ENCODE results near the gene TPK1. TPM values are rescaled to one million over a fixed set of nuclear protein-coding genes. Genes with fewer than 3 reads are reported as not detected.

Gene TPK1
- polyA plus RNA-seq, 1 of the 3 experiments (the other 2 are of a cell fraction) = 3.3 TPM

DNA sequence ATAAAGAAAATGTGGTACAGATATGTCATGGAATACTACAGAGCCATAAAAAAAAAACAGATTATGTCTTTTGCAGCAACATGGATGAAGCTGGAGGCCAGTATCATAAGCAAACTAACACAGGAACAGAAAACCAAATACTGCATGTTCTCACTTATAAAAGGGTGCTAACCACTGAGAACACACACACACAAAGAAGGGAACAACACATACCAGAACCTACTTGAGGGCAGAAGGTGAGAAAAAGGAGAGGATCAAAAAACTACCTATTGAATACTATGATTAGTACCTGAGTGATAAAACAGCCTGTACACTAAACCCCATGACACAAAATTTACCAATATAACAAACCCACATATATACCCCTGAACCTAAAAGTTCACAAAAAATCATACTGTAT is 144.6 kb downstream of the TPK1 start:
- Histone ChIP-seq H3K27me3 (ENCODE audit: insufficient read depth) (no peaks in the 10 kb centered on the region), H3K9me2 (no peaks in the 10 kb centered on the region), H3K27ac (ENCODE audit: low read depth in 2 of 2, low read length in 1 of 2) (no peak overlapping the region), H3F3A (replicated peaks; ENCODE audit: insufficient read depth) (no peaks in the 10 kb centered on the region), H4K20me1 (ENCODE audit: insufficient read depth) (no peaks in the 10 kb centered on the region), H3K4me1 (ENCODE audit: control insufficient read depth in 1 of 2, insufficient read depth in 2 of 2, low read depth in 1 of 2, low read length in 1 of 2) (no peaks in the 10 kb centered on the region), H3K9ac (no peak overlapping the region), H3K9me3 (no peaks in the 10 kb centered on the region), H2AFZ (ENCODE audit: low read depth) (no peak overlapping the region), H3K4me3 (ENCODE audit: low read depth in 2 of 2, low read length in 1 of 2) (no peak overlapping the region), H3K4me2 (no peak overlapping the region), H3K36me3 (replicated peaks in 1 of 2; ENCODE audit: control insufficient read depth in 1 of 2, insufficient read depth in 2 of 2, low read length in 1 of 2) (no peaks in the 10 kb centered on the region), H3K79me2 (ENCODE audit: insufficient read depth) (no peaks in the 10 kb centered on the region)
- DNase-seq = no peak
- CTCF ChIA-PET = no interaction called here
- POLR2A ChIA-PET = no interaction called here
- no peak for TF ChIP-seq RXRA (IDR thresholded peaks at IDR 0.05; ENCODE audit: borderline replicate concordance, low read depth)
- TF ChIP-seq FOXM1 (IDR thresholded peaks at IDR 0.05; ENCODE audit: low read depth) = no peak
- no peak for TF ChIP-seq FOXJ3 (CRISPR knock-in tag; IDR thresholded peaks at IDR 0.05)
- TF ChIP-seq RAD21 (IDR thresholded peaks at IDR 0.05; ENCODE audit: low read length) = no peak
- no peak for TF ChIP-seq RFX5 (IDR thresholded peaks at IDR 0.05; ENCODE audit: low read length)
- TF ChIP-seq CHD2 (IDR thresholded peaks at IDR 0.05; ENCODE audit: low read length, partially characterized antibody) = no peak
- TF ChIP-seq, protein P1, sequence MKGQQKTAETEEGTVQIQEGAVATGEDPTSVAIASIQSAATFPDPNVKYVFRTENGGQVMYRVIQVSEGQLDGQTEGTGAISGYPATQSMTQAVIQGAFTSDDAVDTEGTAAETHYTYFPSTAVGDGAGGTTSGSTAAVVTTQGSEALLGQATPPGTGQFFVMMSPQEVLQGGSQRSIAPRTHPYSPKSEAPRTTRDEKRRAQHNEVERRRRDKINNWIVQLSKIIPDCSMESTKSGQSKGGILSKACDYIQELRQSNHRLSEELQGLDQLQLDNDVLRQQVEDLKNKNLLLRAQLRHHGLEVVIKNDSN (IDR thresholded peaks at IDR 0.05; ENCODE audit: borderline replicate concordance, low read depth) = no peak
- TF ChIP-seq FOSL2 (IDR thresholded peaks at IDR 0.05; ENCODE audit: borderline replicate concordance, low read depth) = no peak
- no peak for TF ChIP-seq GABPA (IDR thresholded peaks at IDR 0.05; ENCODE audit: low read depth)

DNA sequence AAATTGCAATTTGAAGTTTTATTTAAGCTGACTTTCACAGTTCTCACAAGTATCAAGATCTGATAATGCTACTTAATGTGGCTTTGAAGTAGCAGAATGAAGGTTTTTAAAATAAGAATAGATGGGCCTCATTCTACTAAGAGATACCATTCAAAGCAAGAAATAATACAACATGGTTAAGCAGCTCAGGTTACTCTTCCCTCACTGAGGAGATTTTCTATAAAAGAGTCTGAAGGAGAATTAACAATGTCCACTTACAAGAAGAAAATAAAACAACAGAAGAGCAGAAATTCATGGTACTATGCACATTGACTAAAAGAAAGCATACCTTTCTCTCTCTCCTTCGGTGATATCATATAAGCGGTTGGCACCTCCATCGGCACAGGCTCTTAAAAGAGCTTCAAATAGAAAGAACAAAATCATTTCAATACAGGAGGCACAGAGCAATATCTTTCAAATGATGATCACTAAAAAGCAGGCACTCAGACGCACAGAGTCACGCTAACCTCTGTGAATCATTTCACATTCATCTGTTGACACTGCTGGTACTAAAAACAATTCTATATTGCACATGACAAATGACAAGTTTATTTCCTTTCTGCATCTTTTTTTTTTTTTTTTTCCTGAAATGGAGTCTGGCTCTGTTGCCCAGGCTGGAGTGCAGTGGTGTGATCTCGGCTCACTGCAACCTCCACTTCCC is 153.1 kb downstream of the TPK1 start:
- DNase-seq = no peak
- ChIA-PET CTCF (no interaction called here), POLR2A (no interaction called here)
- H3K27me3 ChIP-seq (ENCODE audit: insufficient read depth) = no peaks in the 10 kb centered on the region
- no peak overlapping the region for H3K4me3 ChIP-seq (ENCODE audit: low read depth in 2 of 2, low read length in 1 of 2)
- no peaks in the 10 kb centered on the region for H3K79me2 ChIP-seq (ENCODE audit: insufficient read depth)
- 46% methylated on average over 6 of the region's 6 CpGs for WGBS (ENCODE audit: low lambda C conversion rate)
- H3F3A ChIP-seq (replicated peaks; ENCODE audit: insufficient read depth) = no peaks in the 10 kb centered on the region
- H3K4me2 ChIP-seq = no peak overlapping the region
- H3K27ac ChIP-seq (ENCODE audit: low read depth in 2 of 2, low read length in 1 of 2) = no peak overlapping the region
- H3K9me2 ChIP-seq = no peaks in the 10 kb centered on the region
- no peak for TF ChIP-seq EZH2phosphoT487 (IDR thresholded peaks at IDR 0.05; ENCODE audit: borderline replicate concordance, low read depth)
- no peak for TF ChIP-seq FOXM1 (IDR thresholded peaks at IDR 0.05; ENCODE audit: low read depth)
- TF ChIP-seq, protein P2, sequence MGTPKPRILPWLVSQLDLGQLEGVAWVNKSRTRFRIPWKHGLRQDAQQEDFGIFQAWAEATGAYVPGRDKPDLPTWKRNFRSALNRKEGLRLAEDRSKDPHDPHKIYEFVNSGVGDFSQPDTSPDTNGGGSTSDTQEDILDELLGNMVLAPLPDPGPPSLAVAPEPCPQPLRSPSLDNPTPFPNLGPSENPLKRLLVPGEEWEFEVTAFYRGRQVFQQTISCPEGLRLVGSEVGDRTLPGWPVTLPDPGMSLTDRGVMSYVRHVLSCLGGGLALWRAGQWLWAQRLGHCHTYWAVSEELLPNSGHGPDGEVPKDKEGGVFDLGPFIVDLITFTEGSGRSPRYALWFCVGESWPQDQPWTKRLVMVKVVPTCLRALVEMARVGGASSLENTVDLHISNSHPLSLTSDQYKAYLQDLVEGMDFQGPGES (IDR thresholded peaks at IDR 0.05; ENCODE audit: low read depth, low read length) = no peak
- TF ChIP-seq MXI1 (IDR thresholded peaks at IDR 0.05; ENCODE audit: low read depth, low read length) = no peak
- TF ChIP-seq, protein P3, sequence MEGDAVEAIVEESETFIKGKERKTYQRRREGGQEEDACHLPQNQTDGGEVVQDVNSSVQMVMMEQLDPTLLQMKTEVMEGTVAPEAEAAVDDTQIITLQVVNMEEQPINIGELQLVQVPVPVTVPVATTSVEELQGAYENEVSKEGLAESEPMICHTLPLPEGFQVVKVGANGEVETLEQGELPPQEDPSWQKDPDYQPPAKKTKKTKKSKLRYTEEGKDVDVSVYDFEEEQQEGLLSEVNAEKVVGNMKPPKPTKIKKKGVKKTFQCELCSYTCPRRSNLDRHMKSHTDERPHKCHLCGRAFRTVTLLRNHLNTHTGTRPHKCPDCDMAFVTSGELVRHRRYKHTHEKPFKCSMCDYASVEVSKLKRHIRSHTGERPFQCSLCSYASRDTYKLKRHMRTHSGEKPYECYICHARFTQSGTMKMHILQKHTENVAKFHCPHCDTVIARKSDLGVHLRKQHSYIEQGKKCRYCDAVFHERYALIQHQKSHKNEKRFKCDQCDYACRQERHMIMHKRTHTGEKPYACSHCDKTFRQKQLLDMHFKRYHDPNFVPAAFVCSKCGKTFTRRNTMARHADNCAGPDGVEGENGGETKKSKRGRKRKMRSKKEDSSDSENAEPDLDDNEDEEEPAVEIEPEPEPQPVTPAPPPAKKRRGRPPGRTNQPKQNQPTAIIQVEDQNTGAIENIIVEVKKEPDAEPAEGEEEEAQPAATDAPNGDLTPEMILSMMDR (IDR thresholded peaks at IDR 0.05) = no peak
- no peak for TF ChIP-seq TEAD4 (IDR thresholded peaks at IDR 0.05; ENCODE audit: borderline replicate concordance, insufficient read depth)
- no peak for TF ChIP-seq TAF1 (IDR thresholded peaks at IDR 0.05; ENCODE audit: borderline replicate concordance, low read depth, low read length)
- TF ChIP-seq FOXJ3 (CRISPR knock-in tag; IDR thresholded peaks at IDR 0.05) = no peak
- no peak for TF ChIP-seq GATA2 (CRISPR knock-in tag; IDR thresholded peaks at IDR 0.05)
- no peak for TF ChIP-seq FOSL2 (IDR thresholded peaks at IDR 0.05; ENCODE audit: borderline replicate concordance, low read depth)
- no peaks in the 10 kb centered on the region for H3K9me3 ChIP-seq
- H3K4me1 ChIP-seq (ENCODE audit: control insufficient read depth in 1 of 2, insufficient read depth in 2 of 2, low read depth in 1 of 2, low read length in 1 of 2) = 0 out of 4 replicates have a peak, but pooled peaks cover 0 to 2% of the 10 kb centered on the region in 2 experiments
- no peak overlapping the region for H3K9ac ChIP-seq
- no peak overlapping the region for H2AFZ ChIP-seq (ENCODE audit: low read depth)
- no peaks in the 10 kb centered on the region for H4K20me1 ChIP-seq (ENCODE audit: insufficient read depth)
- no peaks in the 10 kb centered on the region for H3K36me3 ChIP-seq (replicated peaks in 1 of 2; ENCODE audit: control insufficient read depth in 1 of 2, insufficient read depth in 2 of 2, low read length in 1 of 2)
